ENCODE results near the gene ZNF554. TPM values are rescaled to one million over a fixed set of nuclear protein-coding genes. Genes with fewer than 3 reads are reported as not detected.

Gene ZNF554
- total and polyA plus RNA-seq, 4 donors = 0.38 to 6.1 (median 3.9) TPM

- Histone ChIP-seq H3K4me1 (ENCODE audit: control insufficient read depth in 1 of 2, insufficient read depth in 2 of 2, low read length in 2 of 2) (no peaks in the 10 kb centered on the region), H3K27me3 (ENCODE audit: control insufficient read depth in 1 of 2, insufficient read depth in 2 of 2, low read length in 1 of 2) (no peaks in the 10 kb centered on the region), H3K4me3 (ENCODE audit: low read length in 2 of 2) (no peak overlapping the region), H3K36me3 (ENCODE audit: control insufficient read depth in 1 of 2, insufficient read depth in 2 of 2, low read length in 1 of 2) (no peaks in the 10 kb centered on the region), H3K9me3 (ENCODE audit: control insufficient read depth, low read length) (no peaks in the 10 kb centered on the region), H3K27ac (ENCODE audit: low read depth in 1 of 2, low read length in 2 of 2) (no peak overlapping the region)
- DNase-seq = no peak
- ATAC-seq (ENCODE audit: low FRiP score) = no peak
- 91 to 92% methylated on average over 26 to 27 of the region's 27 CpGs for WGBS, 2 donors
- intact Hi-C loops (cut with DNase I) = no loop called here
These were observed 15.3 kb upstream of the ZNF554 start for GRCh38 chr19:2804156-2805004.

GRCh38 chr19:2805261-2805900 lies 14.3 kb upstream of the ZNF554 start:
- intact Hi-C loops (cut with DNase I) = no loop called here
- 96 to 98% methylated on average over 23 to 28 of the region's 28 CpGs for WGBS, 2 donors
- Histone ChIP-seq H3K27ac (ENCODE audit: low read depth in 1 of 2, low read length in 2 of 2) (no peak overlapping the region), H3K36me3 (ENCODE audit: control insufficient read depth in 1 of 2, insufficient read depth in 2 of 2, low read length in 1 of 2) (no peaks in the 10 kb centered on the region), H3K4me3 (ENCODE audit: low read length in 2 of 2) (no peak overlapping the region), H3K27me3 (ENCODE audit: control insufficient read depth in 1 of 2, insufficient read depth in 2 of 2, low read length in 1 of 2) (no peaks in the 10 kb centered on the region), H3K9me3 (ENCODE audit: control insufficient read depth, low read length) (no peaks in the 10 kb centered on the region), H3K4me1 (ENCODE audit: control insufficient read depth in 1 of 2, insufficient read depth in 2 of 2, low read length in 2 of 2) (no peaks in the 10 kb centered on the region)
- no peak for ATAC-seq (ENCODE audit: low FRiP score)
- no peak for DNase-seq

- Histone ChIP-seq H3K27ac (ENCODE audit: low read depth in 1 of 2, low read length in 2 of 2) (no peak overlapping the region), H3K4me1 (ENCODE audit: control insufficient read depth in 1 of 2, insufficient read depth in 2 of 2, low read length in 2 of 2) (no peaks in the 10 kb centered on the region), H3K9me3 (ENCODE audit: control insufficient read depth, low read length) (no peaks in the 10 kb centered on the region), H3K4me3 (ENCODE audit: low read length in 2 of 2) (no peak overlapping the region), H3K36me3 (ENCODE audit: control insufficient read depth in 1 of 2, insufficient read depth in 2 of 2, low read length in 1 of 2) (no peaks in the 10 kb centered on the region), H3K27me3 (ENCODE audit: control insufficient read depth in 1 of 2, insufficient read depth in 2 of 2, low read length in 1 of 2) (no peaks in the 10 kb centered on the region)
- DNase-seq (no peak), ATAC-seq (ENCODE audit: low FRiP score) (no peak)
- WGBS, 2 donors = 94% methylated on average over 23 of the region's 23 CpGs
- intact Hi-C loops (cut with DNase I) = no loop called here
These were observed 13.5 kb upstream of the ZNF554 start for GRCh38 chr19:2805991-2806649.

- Histone ChIP-seq H3K27ac (ENCODE audit: low read depth in 1 of 2, low read length in 2 of 2) (no peak overlapping the region), H3K4me3 (ENCODE audit: low read length in 2 of 2) (no peak overlapping the region), H3K4me1 (ENCODE audit: control insufficient read depth in 1 of 2, insufficient read depth in 2 of 2, low read length in 2 of 2) (no peaks in the 10 kb centered on the region), H3K27me3 (ENCODE audit: control insufficient read depth in 1 of 2, insufficient read depth in 2 of 2, low read length in 1 of 2) (no peaks in the 10 kb centered on the region), H3K9me3 (ENCODE audit: control insufficient read depth, low read length) (no peaks in the 10 kb centered on the region), H3K36me3 (ENCODE audit: control insufficient read depth in 1 of 2, insufficient read depth in 2 of 2, low read length in 1 of 2) (no peaks in the 10 kb centered on the region)
- ATAC-seq (ENCODE audit: low FRiP score) (no peak), DNase-seq (no peak)
- 96 to 97% methylated on average over 33 to 34 of the region's 34 CpGs for WGBS, 2 donors
- intact Hi-C loops (cut with DNase I) = no loop called here
These were observed 12.8 kb upstream of the ZNF554 start for GRCh38 chr19:2806736-2807378.

- no peaks in the 10 kb centered on the region for H3K9me3 ChIP-seq (ENCODE audit: control insufficient read depth, low read length)
- H3K4me3 ChIP-seq (ENCODE audit: low read length in 2 of 2) = no peak overlapping the region
- WGBS, 2 donors = 96 to 97% methylated on average over 56 of the region's 56 CpGs
- no peak overlapping the region for H3K27ac ChIP-seq (ENCODE audit: low read depth in 1 of 2, low read length in 2 of 2)
- intact Hi-C loops (cut with DNase I) = no loop called here
- ATAC-seq (ENCODE audit: low FRiP score) (no peak), DNase-seq (no peak)
- H3K36me3 ChIP-seq (ENCODE audit: control insufficient read depth in 1 of 2, insufficient read depth in 2 of 2, low read length in 1 of 2) = no peaks in the 10 kb centered on the region
- no peaks in the 10 kb centered on the region for H3K27me3 ChIP-seq (ENCODE audit: control insufficient read depth in 1 of 2, insufficient read depth in 2 of 2, low read length in 1 of 2)
- H3K4me1 ChIP-seq (ENCODE audit: control insufficient read depth in 1 of 2, insufficient read depth in 2 of 2, low read length in 2 of 2) = no peaks in the 10 kb centered on the region
These were observed 12.1 kb upstream of the ZNF554 start for GRCh38 chr19:2807379-2808128.

- Histone ChIP-seq H3K9me3 (ENCODE audit: control insufficient read depth, low read length) (no peaks in the 10 kb centered on the region), H3K4me3 (ENCODE audit: low read length in 2 of 2) (no peak overlapping the region), H3K27ac (ENCODE audit: low read depth in 1 of 2, low read length in 2 of 2) (no peak overlapping the region), H3K36me3 (ENCODE audit: control insufficient read depth in 1 of 2, insufficient read depth in 2 of 2, low read length in 1 of 2) (no peaks in the 10 kb centered on the region), H3K4me1 (ENCODE audit: control insufficient read depth in 1 of 2, insufficient read depth in 2 of 2, low read length in 2 of 2) (no peaks in the 10 kb centered on the region), H3K27me3 (ENCODE audit: control insufficient read depth in 1 of 2, insufficient read depth in 2 of 2, low read length in 1 of 2) (no peaks in the 10 kb centered on the region)
- DNase-seq (no peak), ATAC-seq (ENCODE audit: low FRiP score) (no peak)
- 94 to 95% methylated on average over 41 of the region's 41 CpGs for WGBS, 2 donors
- intact Hi-C loops (cut with DNase I) = no loop called here
These were observed 11.3 kb upstream of the ZNF554 start for GRCh38 chr19:2808129-2808941.

- H3K4me1 ChIP-seq (ENCODE audit: control insufficient read depth in 1 of 2, insufficient read depth in 2 of 2, low read length in 2 of 2) = no peaks in the 10 kb centered on the region
- 89 to 90% methylated on average over 34 to 37 of the region's 37 CpGs for WGBS, 2 donors
- no peaks in the 10 kb centered on the region for H3K27me3 ChIP-seq (ENCODE audit: control insufficient read depth in 1 of 2, insufficient read depth in 2 of 2, low read length in 1 of 2)
- intact Hi-C loops (cut with DNase I) = no loop called here
- DNase-seq (no peak), ATAC-seq (ENCODE audit: low FRiP score) (no peak)
- H3K9me3 ChIP-seq (ENCODE audit: control insufficient read depth, low read length) = no peaks in the 10 kb centered on the region
- H3K36me3 ChIP-seq (ENCODE audit: control insufficient read depth in 1 of 2, insufficient read depth in 2 of 2, low read length in 1 of 2) = no peaks in the 10 kb centered on the region
- H3K4me3 ChIP-seq (ENCODE audit: low read length in 2 of 2) = no peak overlapping the region
- H3K27ac ChIP-seq (ENCODE audit: low read depth in 1 of 2, low read length in 2 of 2) = no peak overlapping the region
These were observed 10.1 kb upstream of the ZNF554 start for GRCh38 chr19:2809387-2810140.

All from aorta (tissue), 5 donors.